Kidney epithelial cell (primary cell): ENCODE data around the gene GJD3. TPM values are rescaled to one million over a fixed set of nuclear protein-coding genes. Genes with fewer than 3 reads are reported as not detected.
A peak's percentile ranks its signal among the peaks of the same experiment; 100 is the strongest.

Source experiments
- DNase-seq: peaks from one replicate; pipeline ENCODE4 v3.0.0-alpha.2; 2010; ENCODE audit warnings: low read depth
- H3K27me3 ChIP-seq: 2 replicates; pipeline ENCODE4 v1.6.0; 2011; ENCODE audit warnings: low read length; ENCODE audit not compliant: control insufficient read depth, insufficient read depth
- H3K36me3 ChIP-seq: 2 replicates; pipeline ENCODE4 v1.5.1; 2011; ENCODE audit warnings: low read length; ENCODE audit not compliant: control insufficient read depth, insufficient read depth
- H3K4me3 ChIP-seq: 2 replicates; pipeline ENCODE4 v1.5.1; 2011; ENCODE audit warnings: low read depth, mild to moderate bottlenecking, control low read depth, low read length
- CTCF ChIP-seq: IDR thresholded peaks from 2 replicates; pipeline ENCODE4 v1.5.1; 2011; ENCODE audit warnings: mild to moderate bottlenecking, moderate library complexity, low read length, control low read depth, inconsistent platforms; ENCODE audit not compliant: insufficient read depth, poor library complexity, severe bottlenecking
- total RNA-seq: library from RNA; depleted of rRNA; stranded (reverse); fragments of >200 nt; gene quantifications from 2 replicates; pipeline ENCODE4 v1.2.3, GENCODE V29; 2015

Gene GJD3
- total RNA-seq, 1 donor from 2014 or later = not detected

- H3K4me3 ChIP-seq = peak overlapping the region; percentile 80
- no peak for TF ChIP-seq CTCF
- no peaks in the 10 kb centered on the region for H3K27me3 ChIP-seq
- no peak for DNase-seq
- peaks cover 2% of the 10 kb centered on the region for H3K36me3 ChIP-seq
Observed at GRCh38 chr17:40342504-40343218, 21.9 kb downstream of the GJD3 start.

- no peak for TF ChIP-seq CTCF
- peak overlapping the region; percentile 80 for H3K4me3 ChIP-seq
- no peaks in the 10 kb centered on the region for H3K27me3 ChIP-seq
- DNase-seq = no peak
- peaks cover 2% of the 10 kb centered on the region for H3K36me3 ChIP-seq
Observed at GRCh38 chr17:40341808-40342503, 22.6 kb downstream of the GJD3 start.

GRCh38 chr17:40340880-40341807 lies 23.4 kb downstream of the GJD3 start:
- Histone ChIP-seq H3K4me3 (peak overlapping the region; percentile 80), H3K27me3 (no peaks in the 10 kb centered on the region), H3K36me3 (peaks cover 2% of the 10 kb centered on the region)
- DNase-seq = no peak
- peak; percentile 34 for TF ChIP-seq CTCF

- no peak for TF ChIP-seq CTCF
- Histone ChIP-seq H3K4me3 (no peak overlapping the region), H3K36me3 (peaks cover 2% of the 10 kb centered on the region), H3K27me3 (no peaks in the 10 kb centered on the region)
- no peak for DNase-seq
Observed at GRCh38 chr17:40340327-40340726, 24.2 kb downstream of the GJD3 start.

- H3K4me3 ChIP-seq = no peak overlapping the region
- no peak for DNase-seq
- peaks cover 2% of the 10 kb centered on the region for H3K36me3 ChIP-seq
- TF ChIP-seq CTCF = no peak
- H3K27me3 ChIP-seq = no peaks in the 10 kb centered on the region
Observed at GRCh38 chr17:40338941-40339649, 25.4 kb downstream of the GJD3 start.
